Stomach smooth muscle (tissue), 2 donors: ENCODE data around the gene ACTN1.
A peak's percentile ranks its signal among the peaks of the same experiment; 100 is the strongest.

Source experiments
- H3K27ac ChIP-seq: one replicate; pipeline ENCODE4 v1.7.0; 2013; ENCODE audit warnings: mild to moderate bottlenecking, low read length, inconsistent platforms
- H3K27me3 ChIP-seq, 2 donors: one replicate each; pipeline ENCODE4 v1.7.0; 2013; ENCODE audit warnings: low read length in 2 of 2; ENCODE audit not compliant: insufficient read depth in 2 of 2, control insufficient read depth in 1 of 2
- H3K36me3 ChIP-seq, 2 donors: one replicate each; pipeline ENCODE4 v1.7.0; 2013; ENCODE audit warnings: low read length in 2 of 2; ENCODE audit not compliant: control insufficient read depth in 2 of 2, insufficient read depth in 2 of 2
- H3K4me1 ChIP-seq: one replicate; pipeline ENCODE4 v1.7.0; 2013; ENCODE audit warnings: low read length; ENCODE audit not compliant: control insufficient read depth, insufficient read depth
- H3K4me3 ChIP-seq, 2 donors: one replicate each; pipeline ENCODE4 v1.7.0; 2013; ENCODE audit warnings: low read length in 2 of 2
- H3K9ac ChIP-seq, 2 donors: one replicate each; pipeline ENCODE4 v1.7.0; 2013; ENCODE audit warnings: low read length in 2 of 2, mild to moderate bottlenecking in 1 of 2
- H3K9me3 ChIP-seq, 2 donors: one replicate each; pipeline ENCODE4 v1.7.0; 2013; ENCODE audit warnings: low read length in 2 of 2; ENCODE audit not compliant: control insufficient read depth in 2 of 2
- donor health status: healthy.
- donor health status: Pancreatic carcinoma.

ACTN1 gene

DNA sequence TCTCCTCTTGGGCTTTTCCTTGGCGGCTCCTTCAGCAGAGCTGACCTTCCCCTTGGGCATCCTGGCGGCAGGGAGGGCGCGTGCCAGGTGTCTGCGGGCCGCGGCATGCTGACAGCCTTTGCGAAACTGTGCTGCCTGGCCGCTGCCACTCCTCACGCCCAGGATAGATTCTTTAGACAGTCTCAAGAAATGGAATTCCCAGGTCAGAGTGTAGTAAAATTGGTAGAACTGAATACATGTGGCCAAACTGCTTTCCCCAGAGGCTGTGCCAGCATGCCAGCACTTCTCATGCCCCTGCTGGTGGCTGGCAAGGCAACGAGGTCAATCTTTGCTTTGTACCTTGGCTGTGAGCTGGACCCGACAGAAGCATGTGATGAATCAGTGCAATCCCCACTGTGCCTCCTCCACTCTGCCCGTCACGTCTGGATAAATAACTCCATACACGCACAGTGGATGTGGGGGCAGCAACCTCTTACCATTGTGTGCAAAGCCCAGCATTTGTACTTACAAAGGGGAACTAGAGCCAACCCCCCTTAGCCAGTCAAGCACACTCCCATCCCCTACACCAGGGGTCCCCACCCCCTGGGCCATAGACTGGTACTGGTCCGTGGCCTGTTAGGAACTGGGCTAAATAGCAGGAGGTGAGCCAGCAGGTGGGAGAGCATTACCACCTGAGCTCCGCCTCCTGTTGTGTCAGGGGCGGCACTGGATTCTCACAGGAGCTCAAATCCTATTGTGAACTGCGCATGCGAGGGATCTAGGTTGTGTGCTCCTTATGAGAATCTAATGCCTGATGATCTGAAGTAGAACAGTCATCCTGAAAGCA lies 90.9 kb downstream of the ACTN1 start:
- no peak overlapping the region for H3K4me3 ChIP-seq
- H3K4me1 ChIP-seq: peaks cover 55% of the 10 kb centered on the region
- no peaks in the 10 kb centered on the region for H3K27me3 ChIP-seq
- peak overlapping the region in 1 of 2 donors; percentile 21 for H3K9ac ChIP-seq
- peaks cover 64 to 76% of the 10 kb centered on the region in 2 donors for H3K36me3 ChIP-seq
- H3K9me3 ChIP-seq: no peaks in the 10 kb centered on the region
- peak overlapping the region; percentile 80 for H3K27ac ChIP-seq

DNA sequence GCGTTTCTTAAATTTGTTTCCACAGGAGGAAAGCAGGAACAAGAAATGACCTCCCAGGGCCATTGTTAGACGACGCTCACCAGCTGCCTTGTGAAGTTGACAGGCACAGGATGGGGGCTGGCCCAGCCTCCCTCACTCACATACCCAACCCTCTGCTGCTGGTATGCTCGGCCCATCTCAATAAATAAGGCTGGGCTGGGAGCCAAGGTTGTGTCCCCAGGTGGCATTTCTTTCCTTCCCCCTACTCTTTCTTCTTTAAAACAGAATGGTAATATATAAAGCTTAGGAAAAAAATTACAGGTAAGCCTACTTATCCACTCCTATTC lies 93.0 kb downstream of the ACTN1 start:
- peak overlapping the region; percentile 75 for H3K27ac ChIP-seq
- H3K4me1 ChIP-seq: peaks cover 60% of the 10 kb centered on the region
- H3K4me3 ChIP-seq: no peak overlapping the region
- H3K36me3 ChIP-seq: peaks cover 64 to 76% of the 10 kb centered on the region in 2 donors
- no peaks in the 10 kb centered on the region for H3K9me3 ChIP-seq
- H3K27me3 ChIP-seq: no peaks in the 10 kb centered on the region
- no peak overlapping the region for H3K9ac ChIP-seq

DNA sequence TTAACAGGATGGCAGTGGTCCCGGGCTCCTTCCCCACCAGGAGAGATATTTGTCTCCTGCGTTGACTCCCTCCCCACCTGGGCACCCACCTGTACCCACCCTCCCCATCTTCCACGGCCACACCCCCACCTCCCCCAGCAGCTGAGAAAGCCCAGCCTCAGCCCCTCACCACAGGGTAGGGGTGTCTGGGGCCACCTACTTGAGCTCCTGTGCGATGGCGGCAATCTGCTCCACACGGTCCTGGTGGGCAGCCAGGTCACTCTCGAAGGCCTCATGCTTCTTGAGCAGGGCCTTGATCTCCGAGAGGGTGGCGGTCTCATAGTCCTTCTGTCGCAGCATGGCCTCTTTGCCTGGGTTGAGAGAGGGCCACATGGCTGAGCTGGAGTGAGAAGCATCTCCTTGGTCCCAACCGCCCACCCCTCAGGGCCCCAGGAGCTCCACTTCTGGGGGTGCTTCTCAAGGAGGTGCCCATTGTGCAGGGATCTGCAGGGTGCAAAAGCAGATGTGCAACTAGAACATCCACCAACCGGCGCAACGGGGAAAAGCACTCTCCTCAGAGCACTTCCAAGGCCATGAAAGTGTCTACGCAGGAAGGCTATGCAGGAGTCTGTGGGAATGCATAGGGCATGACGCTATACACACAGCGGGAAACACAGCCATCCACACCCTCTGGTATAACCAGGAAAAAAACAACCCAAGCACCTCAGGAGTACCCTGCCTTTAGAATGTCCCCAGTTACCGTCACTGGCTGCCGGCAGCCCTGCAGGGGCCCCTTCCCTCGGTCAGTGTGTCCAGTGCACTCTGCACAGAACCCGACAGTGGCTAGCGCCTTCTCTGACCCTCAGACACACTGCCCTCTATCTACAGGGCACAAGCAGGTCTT lies 93.6 kb downstream of the ACTN1 start:
- Histone ChIP-seq H3K27me3 (no peaks in the 10 kb centered on the region), H3K9ac (peak overlapping the region in 1 of 2 donors; percentile 36), H3K4me1 (peaks cover 61% of the 10 kb centered on the region), H3K9me3 (no peaks in the 10 kb centered on the region), H3K4me3 (no peak overlapping the region), H3K36me3 (peaks cover 64 to 76% of the 10 kb centered on the region in 2 donors), H3K27ac (peak overlapping the region; percentile 75)

DNA sequence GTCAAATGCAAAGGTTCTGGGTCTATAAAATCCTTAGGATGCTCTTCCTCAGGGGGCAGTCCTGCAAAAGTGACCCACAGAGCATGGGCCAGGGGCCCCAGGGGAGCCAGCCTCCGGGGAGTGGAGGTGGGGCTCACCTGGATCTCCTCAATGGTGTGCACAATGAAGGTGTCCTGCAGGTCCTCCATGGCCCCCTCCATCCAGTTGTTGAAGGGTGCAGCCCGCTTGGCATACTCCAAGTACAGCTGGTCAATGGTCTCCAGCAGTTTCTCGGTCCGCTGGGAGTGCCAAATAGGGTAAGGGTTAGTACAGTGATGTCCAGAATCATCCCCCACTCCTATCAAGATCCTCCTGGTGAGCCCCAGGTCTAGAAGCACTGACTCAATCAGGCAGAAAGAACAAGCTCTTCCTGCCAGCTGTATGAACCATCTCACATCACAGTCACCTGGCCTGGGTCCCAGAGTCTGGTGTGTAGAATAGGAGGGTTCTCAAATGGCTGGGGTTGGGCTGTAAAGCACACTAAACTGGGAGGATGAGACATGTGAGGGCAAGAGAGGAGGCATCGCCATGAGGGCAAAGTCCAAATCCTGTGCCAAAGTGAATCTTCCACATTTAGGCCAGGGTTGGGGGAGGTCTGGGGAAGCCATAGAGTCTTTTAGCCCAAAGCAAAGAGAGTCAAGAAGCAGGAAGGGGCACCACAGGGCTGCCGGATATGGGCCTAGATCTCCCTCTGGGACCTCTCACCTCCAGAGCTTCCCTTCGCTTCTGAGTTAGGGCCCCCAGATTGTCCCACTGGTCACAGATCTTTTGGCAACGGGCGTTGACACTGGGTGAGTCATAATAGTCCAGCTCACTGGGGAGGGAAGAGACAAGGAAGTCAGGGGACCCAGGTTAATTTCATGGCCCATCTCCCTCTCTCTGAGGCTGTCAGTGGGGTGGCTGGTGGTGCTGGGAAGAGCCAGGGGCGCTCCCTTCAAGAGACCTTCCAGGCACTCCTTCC lies 94.8 kb downstream of the ACTN1 start:
- Histone ChIP-seq H3K4me1 (peaks cover 69% of the 10 kb centered on the region), H3K27ac (peak overlapping the region; percentile 75), H3K4me3 (no peak overlapping the region), H3K9me3 (no peaks in the 10 kb centered on the region), H3K9ac (peak overlapping the region in 1 of 2 donors; percentile 21), H3K36me3 (peaks cover 64 to 75% of the 10 kb centered on the region in 2 donors), H3K27me3 (no peaks in the 10 kb centered on the region)

DNA sequence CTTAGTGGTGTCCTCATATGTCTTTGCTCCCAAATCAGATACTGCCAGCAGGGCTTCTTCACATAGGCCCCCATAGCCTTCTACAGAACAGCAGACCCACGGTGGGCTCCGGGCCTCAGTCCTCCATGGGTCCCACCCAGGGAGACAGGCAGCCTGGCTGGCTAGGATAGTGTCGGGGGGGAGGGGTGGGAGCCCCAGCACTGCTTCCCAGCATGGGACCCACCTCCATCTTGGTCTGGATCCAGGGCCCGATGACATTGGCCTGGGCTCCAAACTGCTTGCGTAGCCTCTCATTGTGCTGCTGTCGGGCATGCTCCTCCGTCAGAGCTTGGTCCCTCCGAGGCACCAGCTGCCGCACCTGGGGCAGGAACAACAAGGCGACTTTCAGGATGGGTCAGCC lies 96.9 kb downstream of the ACTN1 start:
- H3K9ac ChIP-seq: no peak overlapping the region
- H3K9me3 ChIP-seq: no peaks in the 10 kb centered on the region
- H3K36me3 ChIP-seq: peaks cover 75 to 77% of the 10 kb centered on the region in 2 donors
- H3K4me3 ChIP-seq: no peak overlapping the region
- peak overlapping the region; percentile 71 for H3K27ac ChIP-seq
- H3K27me3 ChIP-seq: no peaks in the 10 kb centered on the region
- peaks cover 64% of the 10 kb centered on the region for H3K4me1 ChIP-seq

DNA sequence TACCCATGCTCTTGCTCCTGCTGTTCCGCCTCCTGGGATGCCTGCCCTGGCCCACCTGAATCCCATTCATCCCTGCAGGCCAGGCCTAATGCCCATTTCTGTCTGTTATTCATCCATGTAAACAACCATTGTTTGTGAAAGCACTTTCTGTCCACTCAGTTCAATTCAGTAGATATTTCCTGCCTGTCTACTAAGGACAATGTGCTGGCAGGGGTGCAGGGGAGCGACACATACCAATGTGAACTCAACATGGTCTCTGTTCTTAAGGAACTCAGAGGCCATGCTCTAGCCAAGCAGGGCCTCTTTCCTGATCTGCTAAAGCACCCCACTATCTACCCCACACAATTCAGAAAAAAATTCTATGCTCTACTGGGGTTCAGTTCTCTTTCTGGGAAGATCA lies 97.7 kb downstream of the ACTN1 start:
- Histone ChIP-seq H3K9ac (no peak overlapping the region), H3K4me1 (peaks cover 62% of the 10 kb centered on the region), H3K27ac (peak overlapping the region; percentile 71), H3K9me3 (no peaks in the 10 kb centered on the region), H3K27me3 (no peaks in the 10 kb centered on the region), H3K4me3 (no peak overlapping the region), H3K36me3 (peaks cover 83 to 85% of the 10 kb centered on the region in 2 donors)

DNA sequence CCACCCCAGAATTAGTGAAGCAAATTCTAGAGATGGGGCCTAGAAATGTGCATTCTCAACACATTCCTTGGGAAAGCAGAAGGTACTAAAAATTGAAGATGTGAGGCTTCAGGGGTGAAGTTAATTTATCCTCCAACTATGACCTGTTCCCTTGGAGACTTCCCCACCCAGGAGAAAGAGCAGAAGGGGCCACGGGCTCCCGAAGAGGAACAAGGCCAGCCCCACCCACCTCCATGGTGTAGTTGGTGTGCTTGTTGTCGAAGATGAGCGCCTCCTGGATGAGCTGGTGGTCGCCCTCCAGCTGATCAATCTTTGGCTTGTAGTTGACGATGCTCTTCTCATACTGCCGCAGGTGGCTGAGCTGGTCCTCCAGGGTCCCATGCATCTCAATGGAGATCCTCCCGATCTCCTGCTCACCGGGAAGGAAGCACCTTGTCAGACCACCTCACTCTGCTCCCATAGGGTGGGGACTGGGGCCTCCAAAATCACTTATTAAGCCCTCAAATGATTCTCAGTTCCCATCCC lies 98.5 kb downstream of the ACTN1 start:
- Histone ChIP-seq H3K9me3 (no peaks in the 10 kb centered on the region), H3K27ac (peak overlapping the region; percentile 71), H3K36me3 (peaks cover 84 to 87% of the 10 kb centered on the region in 2 donors)

DNA sequence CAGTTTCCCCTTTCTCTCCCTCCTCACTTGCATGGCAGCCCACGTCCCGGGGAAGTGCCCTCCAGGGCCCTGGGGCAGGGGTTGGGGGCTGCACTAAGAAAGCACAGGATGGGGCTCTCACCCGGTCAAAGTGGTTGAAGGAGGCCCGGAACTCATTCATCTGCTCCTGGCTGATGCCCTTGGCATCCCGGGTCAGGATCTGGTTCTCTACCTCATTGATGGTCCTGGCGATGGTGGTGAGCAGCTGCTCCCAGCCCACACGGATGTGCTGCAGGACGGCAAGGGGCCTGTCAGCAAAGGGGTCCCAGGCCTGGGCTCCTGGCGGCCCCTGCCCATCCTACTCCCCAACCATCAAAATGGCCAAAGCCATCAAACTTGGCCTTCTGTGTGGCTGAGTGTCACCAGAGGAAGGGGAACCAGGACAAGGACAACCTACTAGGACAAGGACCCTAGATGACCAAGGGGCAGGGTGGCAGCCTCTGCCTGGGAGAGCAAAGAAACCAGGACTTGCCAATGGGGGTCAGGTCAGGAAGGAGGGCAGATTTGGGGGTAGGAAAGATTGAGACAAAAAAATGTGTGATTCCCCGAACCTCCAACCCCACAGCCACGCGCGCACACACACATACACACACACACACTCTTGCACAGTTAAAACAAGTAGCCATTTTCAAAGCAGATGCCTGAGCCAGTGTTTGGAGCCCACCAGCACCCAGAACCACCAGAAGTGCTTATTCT lies 99.1 kb downstream of the ACTN1 start:
- Histone ChIP-seq H3K9ac (peak overlapping the region in 1 of 2 donors; percentile 29), H3K36me3 (peaks cover 84 to 87% of the 10 kb centered on the region in 2 donors), H3K4me3 (no peak overlapping the region), H3K27me3 (no peaks in the 10 kb centered on the region), H3K9me3 (no peaks in the 10 kb centered on the region), H3K4me1 (peaks cover 49% of the 10 kb centered on the region), H3K27ac (peak overlapping the region; percentile 71)

More for the DNA sequence above, 98.5 kb downstream of the ACTN1 start:
- no peak overlapping the region for H3K4me3 ChIP-seq
- H3K4me1 ChIP-seq: peaks cover 55% of the 10 kb centered on the region
- H3K27me3 ChIP-seq: no peaks in the 10 kb centered on the region
- peak overlapping the region in 1 of 2 donors; percentile 29 for H3K9ac ChIP-seq

DNA sequence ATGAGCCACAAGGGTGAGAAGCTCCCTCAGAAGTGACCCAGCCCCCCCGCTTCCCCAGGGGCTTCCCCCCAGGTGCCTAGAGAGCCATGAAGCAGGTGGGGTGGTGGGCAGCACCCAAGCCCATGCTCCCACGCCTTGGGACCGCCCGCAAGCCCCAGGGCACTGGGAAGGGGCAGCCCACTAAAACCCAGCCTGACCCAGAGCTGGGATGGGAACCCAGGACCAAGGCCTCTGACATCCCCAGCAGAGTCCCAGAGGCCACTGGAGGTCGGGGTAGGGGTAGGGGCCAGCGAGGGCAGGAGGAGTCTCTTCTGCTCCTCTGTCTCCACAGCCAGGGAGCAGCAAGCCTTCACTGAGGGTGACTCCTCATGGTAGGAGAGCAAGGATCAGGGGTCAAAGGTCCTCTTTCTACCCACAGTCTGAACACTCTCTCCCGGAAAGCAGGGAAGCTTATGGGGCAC lies 99.8 kb downstream of the ACTN1 start:
- no peaks in the 10 kb centered on the region for H3K9me3 ChIP-seq
- H3K27me3 ChIP-seq: no peaks in the 10 kb centered on the region
- H3K9ac ChIP-seq: no peak overlapping the region
- no peak overlapping the region for H3K4me3 ChIP-seq
- peaks cover 43% of the 10 kb centered on the region for H3K4me1 ChIP-seq
- peaks cover 85 to 86% of the 10 kb centered on the region in 2 donors for H3K36me3 ChIP-seq
- H3K27ac ChIP-seq: peak overlapping the region; percentile 71
